HCT116 (cell line): ENCODE measurements around the gene DOK6. TPM values are rescaled to one million over a fixed set of nuclear protein-coding genes. Genes with fewer than 3 reads are reported as not detected.

Experiments
- ATAC-seq: fragments of 200-7000 bp; cut with Tn5 transposase; 2 replicates; pipeline ENCODE4 v1.9.1; 2020; ENCODE audit warnings: mild to moderate bottlenecking, moderate library complexity
- BruUV-seq: library from RNA; stranded (reverse); fragments of 400-500 nt; replicated peaks from 2 replicates; lab custom pipeline; 2021; lab: Mats Ljungman, UMichigan
- CTCF ChIA-PET: fragments of 300-600 bp; sonication (Branson Sonifier 250); formaldehyde crosslinking; loops from one replicate; lab custom pipeline; 2021; ENCODE audit warnings: antibody characterized with exemption; lab: Charles Lee
- POLR2A ChIA-PET: fragments of 300-600, 350-600 bp; sonication (Branson Sonifier 250); formaldehyde crosslinking; loops from one replicate; lab custom pipeline; 2021; ENCODE audit warnings: antibody characterized with exemption; lab: Charles Lee
- RAD21 ChIA-PET, 2 experiments: fragments of 300-600 bp; sonication (Branson Sonifier 250); formaldehyde crosslinking; loops; one replicate each; lab custom pipeline; 2023; ENCODE audit warnings: low total read pairs in 2 of 2; ENCODE audit not compliant: uncharacterized antibody in 2 of 2, unreplicated experiment in 2 of 2, low non-redundant PET in 1 of 2; lab: Charles Lee
- DNase-seq: peaks from one replicate; pipeline ENCODE4 v3.0.0-alpha.2; 2010; ENCODE audit warnings: low read depth, low spot score
- H2AFZ ChIP-seq: fragments of 200-600 bp; shearing (Covaris generic), sonication (generic); 2 replicates; pipeline ENCODE4 v1.6.1; 2017; ENCODE audit warnings: low read depth, mixed run types, mixed read lengths, antibody characterized with exemption, low read length; ENCODE audit not compliant: poor library complexity, severe bottlenecking
- H3K27ac ChIP-seq: 2 replicates; pipeline ENCODE4 v1.5.1; 2012; ENCODE audit warnings: low read depth, low read length
- H3K27me3 ChIP-seq: fragments of 200-600 bp; sonication (generic); 2 replicates; pipeline ENCODE4 v1.6.1; 2016; ENCODE audit warnings: mixed run types, low read length, mixed read lengths; ENCODE audit not compliant: insufficient read depth
- H3K36me3 ChIP-seq, 2 experiments: fragments of 200-500 bp in 1 of 2; fragments of 200-600 bp in 1 of 2; sonication (Bioruptor generic) in 1 of 2; sonication (generic) in 1 of 2; 2 replicates each; pipeline versions ENCODE4 v1.5.1 to v1.6.1; 2014 to 2016; ENCODE audit warnings: low read length in 2 of 2, inconsistent platforms in 1 of 2, mixed read lengths in 1 of 2, mixed run types in 1 of 2; ENCODE audit not compliant: insufficient read depth in 2 of 2, control insufficient read depth in 1 of 2
- H3K4me1 ChIP-seq, 2 experiments: fragments of 200-600 bp in 1 of 2; sonication (generic) in 1 of 2; 2 replicates each; pipeline versions ENCODE4 v1.5.1 to v1.6.1; 2012 to 2017; ENCODE audit warnings: low read length in 2 of 2, inconsistent platforms in 1 of 2, mild to moderate bottlenecking in 1 of 2, mixed read lengths in 1 of 2, mixed run types in 1 of 2, moderate library complexity in 1 of 2; ENCODE audit not compliant: insufficient read depth in 2 of 2, control insufficient read depth in 1 of 2
- H3K4me2 ChIP-seq: fragments of 200-600 bp; sonication (generic); 2 replicates; pipeline ENCODE4 v1.6.1; 2017; ENCODE audit warnings: mixed run types, low read length, mixed read lengths
- H3K4me3 ChIP-seq, 2 experiments: fragments of 200-600 bp in 1 of 2; sonication (generic) in 1 of 2; replicated peaks in 1 of 2; 2 replicates each; pipeline ENCODE4 v1.5.1; 2011 to 2016; ENCODE audit warnings: low read length in 2 of 2, control low read depth in 1 of 2, low read depth in 1 of 2, mild to moderate bottlenecking in 1 of 2, mixed read lengths in 1 of 2, mixed run types in 1 of 2
- H3K79me2 ChIP-seq: fragments of 200-600 bp; sonication (generic); 2 replicates; pipeline ENCODE4 v1.6.1; 2017; ENCODE audit warnings: mild to moderate bottlenecking, mixed run types, low read length, moderate library complexity, mixed read lengths; ENCODE audit not compliant: insufficient read depth
- H3K9ac ChIP-seq: fragments of 200-600 bp; sonication (generic); 2 replicates; pipeline ENCODE4 v1.6.1; 2016; ENCODE audit warnings: low read length, mixed read lengths
- H3K9me2 ChIP-seq: fragments of 200-600 bp; sonication (generic), shearing (Covaris generic); 2 replicates; pipeline ENCODE4 v1.6.1; 2017; ENCODE audit warnings: mixed run types, mild to moderate bottlenecking, moderate library complexity; ENCODE audit not compliant: insufficient read depth
- H3K9me3 ChIP-seq, 2 experiments: fragments of 200-500 bp in 1 of 2; fragments of 200-600 bp in 1 of 2; sonication (Bioruptor generic) in 1 of 2; sonication (generic) in 1 of 2; 2 replicates each; pipeline ENCODE4 v1.6.1; 2014 to 2017; ENCODE audit warnings: low read length in 2 of 2, mixed read lengths in 2 of 2, inconsistent platforms in 1 of 2, low read depth in 1 of 2, mild to moderate bottlenecking in 1 of 2, mixed run types in 1 of 2, moderate library complexity in 1 of 2; ENCODE audit not compliant: control insufficient read depth in 1 of 2, insufficient read depth in 1 of 2
- H4K20me1 ChIP-seq: fragments of 200-600 bp; sonication (generic), shearing (Covaris generic); 2 replicates; pipeline ENCODE4 v1.6.1; 2017; ENCODE audit warnings: mixed run types, mild to moderate bottlenecking, moderate library complexity; ENCODE audit not compliant: insufficient read depth
- CBX3 ChIP-seq: IDR thresholded peaks from 2 replicates; pipeline ENCODE4 v1.6.1; 2012; ENCODE audit warnings: low read depth
- EGR1 ChIP-seq: IDR thresholded peaks from 2 replicates; pipeline ENCODE4 v1.6.1; 2012; ENCODE audit warnings: low read depth
- FOSL1 ChIP-seq: IDR thresholded peaks from 2 replicates; pipeline ENCODE4 v1.6.1; 2012; ENCODE audit warnings: low read depth
- POLR2A ChIP-seq: IDR thresholded peaks from 2 replicates; pipeline ENCODE4 v1.7.0; 2011; ENCODE audit warnings: borderline replicate concordance; ENCODE audit not compliant: insufficient read depth, insufficient read length; ENCODE audit errors: extremely low read depth
- POLR2AphosphoS5 ChIP-seq: IDR thresholded peaks from 2 replicates; pipeline ENCODE4 v1.6.1; 2011; ENCODE audit warnings: mild to moderate bottlenecking, low read depth, low read length, moderate library complexity
- RAD21 ChIP-seq: IDR thresholded peaks from 2 replicates; pipeline ENCODE4 v1.6.1; 2012; ENCODE audit warnings: low read depth, mild to moderate bottlenecking
- SIN3A ChIP-seq: IDR thresholded peaks from 2 replicates; pipeline ENCODE4 v1.6.1; 2012; ENCODE audit warnings: low read depth
- TCF7L2 ChIP-seq: IDR thresholded peaks from 2 replicates; pipeline ENCODE4 v1.7.0; 2011; ENCODE audit warnings: borderline replicate concordance, inconsistent platforms; ENCODE audit not compliant: insufficient read depth, insufficient read length; ENCODE audit errors: extremely low read depth
- YY1 ChIP-seq: IDR thresholded peaks from 2 replicates; pipeline ENCODE4 v1.6.1; 2011; ENCODE audit warnings: low read length, low read depth, moderate library complexity, mild to moderate bottlenecking; ENCODE audit not compliant: insufficient replicate concordance; ENCODE audit errors: extremely low read depth
- ZBTB33 ChIP-seq: IDR thresholded peaks from 2 replicates; pipeline ENCODE4 v1.6.1; 2011; ENCODE audit warnings: mild to moderate bottlenecking, low read length, moderate library complexity; ENCODE audit not compliant: insufficient replicate concordance; ENCODE audit errors: extremely low read depth
- ZNF274 ChIP-seq: fragments of 200-500 bp; sonication (Bioruptor generic); IDR thresholded peaks from 2 replicates; pipeline ENCODE4 v1.6.1; 2014; ENCODE audit warnings: mild to moderate bottlenecking, low read depth, low read length, inconsistent platforms
- intact Hi-C: fragments of 100-400 bp; cut with micrococcal nuclease; formaldehyde crosslinking; loops from 2 replicates; pipeline ENCODE4 v1.10.0; 2022
- total RNA-seq: library from RNA; stranded (reverse); gene quantifications from one replicate; pipeline ENCODE4 v1.2.1, GENCODE V29; 2021; ENCODE audit not compliant: unreplicated experiment
- TF ChIP-seq, protein P1 (sequence below), 3 experiments: fragments of 200-600 bp in 1 of 3; sonication (generic) in 1 of 3; IDR thresholded peaks in 2 of 3; conservative IDR thresholded peaks in 1 of 3; 2 replicates each; pipeline ENCODE4 v1.5.1; 2012 to 2017; ENCODE audit warnings: low read depth in 2 of 3, low read length in 2 of 3, antibody characterized with exemption in 1 of 3, borderline replicate concordance in 1 of 3, control low read depth in 1 of 3, mild to moderate bottlenecking in 1 of 3, mixed read lengths in 1 of 3, mixed run types in 1 of 3, moderate library complexity in 1 of 3; ENCODE audit not compliant: insufficient read depth in 1 of 3

The DOK6 gene
- total RNA-seq, 1 experiment from 2014 or later, result not detected

DNA sequence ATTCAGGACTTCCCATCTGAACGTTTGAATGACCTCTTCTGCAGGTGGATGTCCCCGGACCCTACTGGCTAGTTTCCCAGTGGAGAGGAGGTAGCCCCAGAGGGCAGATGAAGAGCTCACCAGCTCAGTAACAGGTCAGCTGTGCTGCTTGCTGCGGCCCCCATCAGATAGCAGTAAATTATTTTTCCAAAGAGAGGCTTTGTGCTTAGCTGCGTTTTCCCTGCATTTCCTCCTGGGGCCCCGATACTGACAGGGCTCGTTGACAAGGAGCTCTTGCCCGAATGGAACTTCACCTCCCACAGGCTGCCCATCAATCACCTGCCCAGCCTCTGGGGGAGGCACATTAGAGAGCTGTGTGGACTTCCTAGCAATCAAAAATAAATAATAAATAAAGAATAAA is 185.8 kb downstream of the DOK6 start (continued):
- TF ChIP-seq, protein P1, sequence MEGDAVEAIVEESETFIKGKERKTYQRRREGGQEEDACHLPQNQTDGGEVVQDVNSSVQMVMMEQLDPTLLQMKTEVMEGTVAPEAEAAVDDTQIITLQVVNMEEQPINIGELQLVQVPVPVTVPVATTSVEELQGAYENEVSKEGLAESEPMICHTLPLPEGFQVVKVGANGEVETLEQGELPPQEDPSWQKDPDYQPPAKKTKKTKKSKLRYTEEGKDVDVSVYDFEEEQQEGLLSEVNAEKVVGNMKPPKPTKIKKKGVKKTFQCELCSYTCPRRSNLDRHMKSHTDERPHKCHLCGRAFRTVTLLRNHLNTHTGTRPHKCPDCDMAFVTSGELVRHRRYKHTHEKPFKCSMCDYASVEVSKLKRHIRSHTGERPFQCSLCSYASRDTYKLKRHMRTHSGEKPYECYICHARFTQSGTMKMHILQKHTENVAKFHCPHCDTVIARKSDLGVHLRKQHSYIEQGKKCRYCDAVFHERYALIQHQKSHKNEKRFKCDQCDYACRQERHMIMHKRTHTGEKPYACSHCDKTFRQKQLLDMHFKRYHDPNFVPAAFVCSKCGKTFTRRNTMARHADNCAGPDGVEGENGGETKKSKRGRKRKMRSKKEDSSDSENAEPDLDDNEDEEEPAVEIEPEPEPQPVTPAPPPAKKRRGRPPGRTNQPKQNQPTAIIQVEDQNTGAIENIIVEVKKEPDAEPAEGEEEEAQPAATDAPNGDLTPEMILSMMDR (IDR thresholded peaks at IDR 0.05 in 2 of 3, conservative IDR thresholded peaks at IDR 0.05 in 1 of 3; ENCODE audit: borderline replicate concordance in 1 of 3, insufficient read depth in 1 of 3, low read depth in 2 of 3, low read length in 2 of 3), result no peak
- no peak for TF ChIP-seq FOSL1

- Histone ChIP-seq H3K4me1 (no peaks in the 10 kb centered on the region), H3K36me3 (no peaks in the 10 kb centered on the region), H3K9ac (no peak overlapping the region), H3K4me2 (no peak overlapping the region), H2AFZ (peak overlapping the region; percentile 39), H3K9me3 (no peaks in the 10 kb centered on the region), H3K9me2 (no peaks in the 10 kb centered on the region; the same call in 1 of the 2 replicates), H4K20me1 (no peaks in the 10 kb centered on the region), H3K4me3 (no peak overlapping the region), H3K79me2 (no peaks in the 10 kb centered on the region), H3K27ac (no peak overlapping the region), H3K27me3 (no peaks in the 10 kb centered on the region)
- ChIA-PET CTCF (no interaction called here), POLR2A (no interaction called here), RAD21 (no interaction called here)
- intact Hi-C loops, result no loop called here
- DNase-seq, result no peak
- no TSS peak for BruUV-seq
- ATAC-seq, result peak; percentile 75
- TF ChIP-seq RAD21 (peak; percentile 26; the same call in 1 of the 2 replicates), POLR2AphosphoS5 (no peak)
These were observed 187.6 kb downstream of the DOK6 start for GRCh38 chr18:69588301-69588700.

- Histone ChIP-seq H3K9me2 (no peaks in the 10 kb centered on the region; the same call in 1 of the 2 replicates), H2AFZ (no peak overlapping the region), H3K4me2 (no peak overlapping the region), H3K9ac (no peak overlapping the region), H3K4me1 (no peaks in the 10 kb centered on the region), H4K20me1 (no peaks in the 10 kb centered on the region), H3K27ac (no peak overlapping the region), H3K27me3 (no peaks in the 10 kb centered on the region), H3K4me3 (no peak overlapping the region), H3K9me3 (no peaks in the 10 kb centered on the region), H3K79me2 (no peaks in the 10 kb centered on the region), H3K36me3 (no peaks in the 10 kb centered on the region)
- intact Hi-C loops, result no loop called here
- no TSS peak for BruUV-seq
- DNase-seq (no peak), ATAC-seq (no peak)
- POLR2A ChIA-PET, result no interaction called here
- CTCF ChIA-PET, result no interaction called here
- RAD21 ChIA-PET, result no interaction called here
- TF ChIP-seq SIN3A, result no peak
- TF ChIP-seq EGR1, result no peak
- TF ChIP-seq ZNF274, result no peak
- TF ChIP-seq POLR2A, result no peak
- no peak for TF ChIP-seq FOSL1
- TF ChIP-seq ZBTB33, result no peak
- TF ChIP-seq CBX3, result no peak
- no peak for TF ChIP-seq TCF7L2
- TF ChIP-seq YY1, result no peak
These were observed 189.5 kb downstream of the DOK6 start for GRCh38 chr18:69590150-69590549.
